BLaER1 treated with 17β-estradiol and CSF1 and Interleukin-3, amounts not matched to agents 10 nM and 100 nM (cell line): Measurements from ENCODE around the gene TMCO2.

Experiments
- H3K27ac ChIP-seq, 11 experiments: shearing (Covaris generic); formaldehyde crosslinking; 2 replicates each; pipeline ENCODE4 v1.8.1; 2022
- H3K27me3 ChIP-seq, 11 experiments: shearing (Covaris generic); formaldehyde crosslinking; 2 replicates each; pipeline ENCODE4 v1.8.1; 2022
- H3K36me3 ChIP-seq, 11 experiments: shearing (Covaris generic); formaldehyde crosslinking; 2 replicates each; pipeline ENCODE4 v1.8.1; 2022
- H3K4me1 ChIP-seq, 10 experiments: shearing (Covaris generic); formaldehyde crosslinking; 2 replicates each; pipeline ENCODE4 v1.8.1; 2022
- H3K4me2 ChIP-seq, 11 experiments: shearing (Covaris generic); formaldehyde crosslinking; 2 replicates each; pipeline ENCODE4 v1.8.1; 2022
- H3K4me3 ChIP-seq, 10 experiments: shearing (Covaris generic); formaldehyde crosslinking; 2 replicates each; pipeline ENCODE4 v1.8.1; 2022
- H3K9ac ChIP-seq, 11 experiments: shearing (Covaris generic); formaldehyde crosslinking; 2 replicates each; pipeline ENCODE4 v1.8.1; 2022
- H3K9me3 ChIP-seq, 11 experiments: shearing (Covaris generic); formaldehyde crosslinking; replicated peaks in 1 of 11; 2 replicates each; pipeline ENCODE4 v1.8.1; 2022
- H4K20me1 ChIP-seq, 11 experiments: shearing (Covaris generic); formaldehyde crosslinking; 2 replicates each; pipeline ENCODE4 v1.8.1; 2022
- Cebpa-rat ChIP-seq, 11 experiments: shearing (Covaris generic); IDR thresholded peaks; 2 replicates each; pipeline ENCODE4 v1.8.1; 2022

Gene TMCO2

DNA sequence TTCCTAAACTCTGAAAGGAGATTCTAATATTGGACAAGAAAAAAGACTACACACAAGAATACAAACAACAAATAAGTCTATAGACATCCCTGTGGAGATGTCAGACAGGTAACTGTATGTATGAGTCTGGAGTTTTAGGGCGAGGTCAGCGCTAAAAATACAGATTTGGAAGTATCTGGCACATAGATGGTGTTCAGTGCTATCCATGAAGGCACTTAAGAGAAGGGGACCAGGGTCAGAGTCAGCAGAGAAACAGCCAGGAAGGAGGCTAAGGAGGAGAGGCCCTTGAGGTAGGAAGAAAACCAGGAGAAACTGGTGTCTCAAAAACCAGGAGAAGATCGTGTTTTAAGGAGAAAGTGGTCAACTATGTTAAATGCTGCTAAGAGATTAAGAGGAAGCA is 28.4 kb downstream of the TMCO2 start:
- H3K4me1 ChIP-seq: peaks cover 0 to 9% (median 0%) of the 10 kb centered on the region in 10 experiments; a peak in 2 of 20 replicates
- H3K36me3 ChIP-seq: peaks cover 87 to 99% (median 92%) of the 10 kb centered on the region in 11 experiments

DNA sequence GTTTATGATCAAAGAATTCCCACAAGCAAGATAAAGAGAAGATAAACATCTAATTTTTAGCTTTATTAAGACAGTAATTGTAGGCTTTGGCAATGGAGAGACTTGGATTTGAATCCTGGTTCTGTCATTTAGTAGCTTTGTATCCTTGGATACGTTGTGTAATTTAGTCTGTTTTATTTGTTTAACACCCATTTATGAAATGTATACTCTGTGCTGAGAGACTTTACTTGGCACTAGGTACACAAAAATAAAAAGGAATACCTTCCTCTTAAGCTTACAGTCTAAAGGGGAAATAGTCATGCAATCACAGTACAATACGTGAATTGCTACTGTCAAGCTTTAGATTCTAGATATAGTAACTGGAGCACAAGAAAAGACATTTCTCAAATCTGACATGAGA is 34.1 kb downstream of the TMCO2 start:
- Histone ChIP-seq H3K4me3 (no peak overlapping the region), H3K36me3 (peaks cover 88 to 100% (median 91%) of the 10 kb centered on the region in 11 experiments), H3K9ac (no peak overlapping the region; a peak in 1 of 22 replicates), H3K4me2 (no peak overlapping the region), H3K27me3 (no peaks in the 10 kb centered on the region), H3K9me3 (no peaks in the 10 kb centered on the region), H3K27ac (no peak overlapping the region), H3K4me1 (no peaks in the 10 kb centered on the region), H4K20me1 (peaks cover 0 to 36% (median 11%) of the 10 kb centered on the region in 11 experiments; a peak in 14 of 22 replicates)
- no peak for TF ChIP-seq Cebpa-rat (IDR thresholded peaks at IDR 0.05)

More for the DNA sequence above, 28.4 kb downstream of the TMCO2 start:
- Histone ChIP-seq H4K20me1 (peaks cover 0 to 32% (median 14%) of the 10 kb centered on the region in 11 experiments; a peak in 15 of 22 replicates), H3K27ac (no peak overlapping the region), H3K9me3 (no peaks in the 10 kb centered on the region), H3K4me3 (no peak overlapping the region), H3K27me3 (no peaks in the 10 kb centered on the region), H3K9ac (no peak overlapping the region), H3K4me2 (no peak overlapping the region)
- no peak for TF ChIP-seq Cebpa-rat (IDR thresholded peaks at IDR 0.05)

DNA sequence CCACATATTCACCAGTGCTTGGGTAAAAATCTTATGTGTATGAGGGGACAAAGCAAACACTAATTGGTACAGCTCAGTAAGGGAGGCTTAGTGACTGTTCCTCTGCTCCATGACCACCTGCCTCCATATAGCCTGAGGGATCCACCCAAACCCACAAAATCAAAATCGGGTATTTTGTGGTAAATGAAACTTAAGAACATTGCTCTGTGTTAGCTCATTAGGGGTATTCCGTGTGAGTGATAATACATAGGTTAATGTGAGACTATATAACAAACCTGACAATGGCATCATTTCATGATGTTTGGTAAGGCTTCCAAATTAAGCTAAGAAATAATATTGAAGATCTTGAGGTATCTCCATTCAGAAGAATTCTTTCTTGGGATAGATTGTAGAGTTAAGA is 43.6 kb downstream of the TMCO2 start:
- Histone ChIP-seq H3K4me1 (peaks cover 0 to 16% (median 13%) of the 10 kb centered on the region in 10 experiments; a peak in 16 of 20 replicates), H3K4me3 (no peak overlapping the region), H3K36me3 (peaks cover 75 to 93% (median 83%) of the 10 kb centered on the region in 11 experiments), H3K27ac (no peak overlapping the region), H3K9me3 (no peaks in the 10 kb centered on the region), H3K9ac (no peak overlapping the region), H4K20me1 (peaks cover 0 to 11% (median 0%) of the 10 kb centered on the region in 11 experiments; a peak in 1 of 22 replicates), H3K27me3 (no peaks in the 10 kb centered on the region), H3K4me2 (no peak overlapping the region)
- TF ChIP-seq Cebpa-rat (IDR thresholded peaks at IDR 0.05): no peak

DNA sequence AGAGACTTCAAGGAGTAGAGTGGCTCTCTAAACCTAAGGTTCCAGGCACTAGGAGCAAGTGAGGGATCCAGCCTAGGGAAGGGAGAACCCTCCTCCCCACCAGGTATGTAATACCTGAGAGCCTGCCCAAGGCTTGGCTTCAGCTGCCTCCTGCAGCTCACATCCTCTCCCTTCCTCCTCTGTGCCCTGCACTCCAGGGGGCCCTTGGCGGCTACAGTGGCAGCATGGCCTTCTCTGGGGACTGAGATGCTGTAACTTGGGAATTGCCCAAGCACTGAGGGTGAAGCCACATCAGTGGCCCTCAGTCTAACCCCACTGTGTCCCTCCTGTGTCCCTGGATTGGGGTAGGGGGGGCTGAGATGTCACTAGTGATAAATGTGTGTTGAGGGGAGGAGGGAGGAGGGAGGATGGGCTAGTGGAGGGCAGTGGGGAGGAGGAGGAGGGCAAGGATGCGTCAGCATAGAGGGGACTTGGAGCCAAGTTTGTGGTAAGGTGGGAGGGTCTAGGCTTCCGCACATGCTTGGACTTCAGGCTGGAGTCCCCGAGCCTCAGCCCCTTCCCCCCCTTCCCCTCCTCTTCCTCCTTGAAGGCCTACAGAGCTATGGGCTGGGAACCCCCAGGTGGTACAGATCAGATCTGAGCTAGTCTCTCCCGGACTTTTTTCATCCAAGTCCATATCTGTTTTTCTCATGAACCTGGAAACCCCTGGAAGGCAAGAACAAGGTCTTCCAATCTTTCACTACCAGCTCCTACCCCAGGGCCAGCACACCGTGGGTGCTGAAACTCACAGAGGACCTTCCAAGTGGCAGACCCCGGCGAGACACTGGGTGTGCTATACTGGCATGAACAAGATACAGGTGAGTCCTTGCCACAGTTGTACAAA is 51.9 kb downstream of the TMCO2 start:
- Histone ChIP-seq H3K4me1 (peaks cover 11 to 28% (median 23%) of the 10 kb centered on the region in 10 experiments), H3K4me2 (peak overlapping the region; percentile 11 to 79 (median 62); a peak in 20 of 22 replicates), H3K4me3 (no peak overlapping the region), H3K27me3 (no peaks in the 10 kb centered on the region), H3K36me3 (peaks cover 7 to 16% (median 9%) of the 10 kb centered on the region in 11 experiments; a peak in 16 of 22 replicates), H3K9me3 (no peaks in the 10 kb centered on the region), H3K27ac (peak overlapping the region in 1 of 11 experiments; percentile 21; a peak in 1 of 22 replicates), H4K20me1 (no peaks in the 10 kb centered on the region), H3K9ac (0 out of 22 replicates have a peak overlapping the region, but pooled peaks of 1 of the 11 experiments have one; percentile 16)
- no peak for TF ChIP-seq Cebpa-rat (IDR thresholded peaks at IDR 0.05)

DNA sequence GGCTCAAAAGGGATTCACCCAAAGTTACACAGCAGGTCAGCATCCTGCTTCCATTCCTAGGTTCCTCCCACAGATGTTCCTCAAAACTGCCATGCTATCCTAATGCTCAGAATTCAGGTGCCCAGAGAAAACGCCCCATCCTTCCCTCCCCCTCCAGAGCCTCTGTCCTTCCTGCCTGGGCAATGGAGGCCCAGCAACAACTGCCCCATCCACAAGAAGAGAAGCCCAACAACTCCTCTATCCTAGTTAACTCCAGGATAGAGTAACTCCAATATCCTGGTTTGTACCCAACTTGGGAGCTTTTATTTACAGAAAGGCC is 52.5 kb downstream of the TMCO2 start:
- Histone ChIP-seq H3K9me3 (no peaks in the 10 kb centered on the region), H3K36me3 (peaks cover under 1 to 10% (median 4%) of the 10 kb centered on the region in 11 experiments; a peak in 14 of 22 replicates), H3K9ac (no peak overlapping the region), H3K4me1 (peaks cover 11 to 28% (median 23%) of the 10 kb centered on the region in 10 experiments), H3K4me2 (peak overlapping the region in 10 of 11 experiments; percentile 11 to 79 (median 64); a peak in 17 of 22 replicates), H3K27ac (no peak overlapping the region; a peak in 1 of 22 replicates), H4K20me1 (no peaks in the 10 kb centered on the region), H3K4me3 (no peak overlapping the region), H3K27me3 (no peaks in the 10 kb centered on the region)
- TF ChIP-seq Cebpa-rat (IDR thresholded peaks at IDR 0.05): no peak

DNA sequence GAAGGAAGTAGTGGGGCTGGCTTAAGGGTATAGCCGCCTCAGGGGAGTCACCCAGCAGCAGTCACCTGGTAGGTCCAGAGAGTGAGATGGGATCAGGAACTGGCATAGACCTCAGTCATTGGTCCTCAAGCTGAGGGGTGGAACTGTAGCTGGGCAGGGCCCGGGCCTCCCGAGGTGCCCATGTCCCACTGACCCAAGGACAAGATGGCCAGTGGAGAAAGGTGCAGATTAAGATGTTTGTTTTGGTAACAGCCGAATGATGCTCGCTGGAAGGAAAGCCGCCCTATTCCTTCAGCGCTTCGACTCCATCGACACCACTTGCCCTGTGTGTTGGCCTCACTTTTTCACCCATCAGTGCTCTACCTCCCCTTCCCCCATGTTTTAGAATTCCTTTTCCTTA is 52.9 kb downstream of the TMCO2 start:
- Histone ChIP-seq H3K4me3 (no peak overlapping the region), H3K9me3 (no peaks in the 10 kb centered on the region), H3K4me1 (peaks cover 11 to 28% (median 23%) of the 10 kb centered on the region in 10 experiments), H3K4me2 (peak overlapping the region in 8 of 11 experiments; percentile 57 to 79 (median 66); a peak in 16 of 22 replicates), H4K20me1 (no peaks in the 10 kb centered on the region), H3K27me3 (no peaks in the 10 kb centered on the region), H3K36me3 (peaks cover 0 to 8% (median 0%) of the 10 kb centered on the region in 11 experiments; a peak in 4 of 22 replicates), H3K27ac (no peak overlapping the region), H3K9ac (no peak overlapping the region)
- no peak for TF ChIP-seq Cebpa-rat (IDR thresholded peaks at IDR 0.05)

DNA sequence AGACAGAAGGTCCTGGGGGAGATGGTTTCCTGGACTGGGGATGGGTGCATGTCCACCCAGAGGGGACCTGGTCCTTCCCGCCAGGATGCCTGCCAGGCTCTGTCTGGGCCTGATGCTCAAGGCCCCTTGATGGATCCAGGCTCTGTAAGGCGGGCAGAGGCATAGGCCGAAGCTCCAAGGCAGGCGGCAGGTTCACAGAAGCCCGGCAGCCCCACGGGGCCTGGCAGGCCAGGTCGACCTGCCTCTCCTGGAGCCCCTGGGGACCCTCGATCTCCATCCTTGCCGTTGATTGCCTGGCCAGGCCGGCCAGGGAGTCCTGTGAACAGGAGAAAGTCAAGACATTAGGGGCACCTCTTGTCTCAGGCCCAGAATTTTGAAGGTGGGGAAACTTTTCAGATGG is 53.3 kb downstream of the TMCO2 start:
- Histone ChIP-seq H3K9me3 (no peaks in the 10 kb centered on the region), H4K20me1 (no peaks in the 10 kb centered on the region), H3K4me3 (no peak overlapping the region), H3K36me3 (peaks cover 0 to 8% (median 0%) of the 10 kb centered on the region in 11 experiments; a peak in 4 of 22 replicates), H3K27me3 (no peaks in the 10 kb centered on the region), H3K27ac (no peak overlapping the region), H3K4me2 (peak overlapping the region in 1 of 11 experiments; percentile 62; a peak in 1 of 22 replicates), H3K9ac (no peak overlapping the region), H3K4me1 (peaks cover 11 to 28% (median 23%) of the 10 kb centered on the region in 10 experiments)
- TF ChIP-seq Cebpa-rat (IDR thresholded peaks at IDR 0.05): no peak
